SKM-1 (cell line): Measurements from ENCODE around the gene CYP51A1.
"Not testable (repeated sequence)": the region's sequence is repeated elsewhere in the genome, so short reads cannot be mapped to it uniquely, and the experiment has no call there.

Experiments
- DNase-seq: peaks from one replicate; lab custom pipeline; 2025; ENCODE audit not compliant: unreplicated experiment; lab: John Stamatoyannopoulos, UW

The CYP51A1 gene

DNA sequence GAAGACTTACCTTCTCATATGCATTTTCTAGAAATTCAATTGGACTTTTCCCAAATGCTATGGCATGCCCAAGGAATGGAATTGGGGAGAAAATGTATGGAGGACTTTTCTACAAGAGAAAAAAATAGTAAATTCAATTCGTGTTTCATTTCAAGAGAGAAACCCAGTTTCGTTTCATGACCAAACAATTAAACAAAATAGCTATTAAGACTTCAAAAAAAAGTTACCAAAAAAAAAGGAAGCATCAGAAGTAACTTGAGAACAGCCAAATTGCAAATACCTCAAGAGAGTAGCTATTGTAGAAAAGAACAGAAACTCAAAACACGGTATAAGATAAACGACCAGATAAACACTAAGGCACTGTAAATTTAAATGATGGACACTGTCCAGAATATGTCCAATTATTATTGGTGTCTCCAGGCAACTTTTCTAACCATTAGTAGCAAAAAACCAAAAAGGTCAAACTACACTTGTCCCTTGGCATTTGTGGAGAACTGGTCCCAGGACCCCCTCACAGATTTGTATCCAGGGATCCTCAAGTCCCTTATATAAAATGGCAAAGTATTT lies 2.4 kb downstream of the CYP51A1 start:
- no peak for DNase-seq

DNA sequence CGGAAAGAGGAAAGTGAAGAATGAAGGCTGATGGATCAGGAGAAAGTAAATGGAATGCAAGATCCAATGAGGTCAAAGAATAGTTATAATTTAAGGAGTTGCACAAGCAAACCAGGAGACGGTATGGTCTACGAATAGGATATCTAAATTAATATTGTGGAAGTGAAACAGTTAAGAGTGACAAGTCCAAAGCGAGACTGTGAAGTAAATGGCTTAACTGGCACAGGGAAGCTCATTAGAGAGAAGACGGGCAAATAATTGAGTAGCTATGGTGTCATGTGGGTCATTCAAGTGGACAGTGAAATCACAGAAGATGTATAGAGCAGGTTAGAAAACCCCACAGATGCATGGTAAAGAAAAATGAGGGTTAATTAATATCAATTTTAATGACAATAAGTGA lies 3.2 kb downstream of the CYP51A1 start:
- no peak for DNase-seq

GRCh38 chr7:92121681-92122080 lies 12.6 kb downstream of the CYP51A1 start:
- no peak for DNase-seq

GRCh38 chr7:92119213-92119759 lies 15.0 kb downstream of the CYP51A1 start:
- no peak for DNase-seq

GRCh38 chr7:92116949-92117348 lies 17.3 kb downstream of the CYP51A1 start:
- DNase-seq = no peak

GRCh38 chr7:92115821-92116220 lies 18.5 kb downstream of the CYP51A1 start:
- DNase-seq = no peak

DNA sequence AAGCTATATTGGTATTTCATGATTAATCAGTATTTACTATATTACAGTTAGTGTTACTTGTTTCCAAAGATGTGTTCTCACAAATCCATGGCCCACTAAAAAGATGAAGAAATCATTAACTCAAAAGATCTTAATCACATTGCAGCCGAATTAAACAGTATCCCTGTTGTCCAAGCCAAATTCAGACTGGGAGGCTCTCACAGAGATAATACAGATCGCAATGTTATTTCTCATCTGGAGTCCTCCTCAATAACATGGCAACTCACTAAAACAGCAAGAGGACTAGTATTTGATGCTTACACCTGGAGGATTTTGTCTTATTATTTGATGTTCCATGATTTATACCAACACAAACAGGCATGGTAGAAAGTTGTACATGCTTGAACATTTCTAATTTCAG lies 23.4 kb downstream of the CYP51A1 start:
- DNase-seq = no peak

DNA sequence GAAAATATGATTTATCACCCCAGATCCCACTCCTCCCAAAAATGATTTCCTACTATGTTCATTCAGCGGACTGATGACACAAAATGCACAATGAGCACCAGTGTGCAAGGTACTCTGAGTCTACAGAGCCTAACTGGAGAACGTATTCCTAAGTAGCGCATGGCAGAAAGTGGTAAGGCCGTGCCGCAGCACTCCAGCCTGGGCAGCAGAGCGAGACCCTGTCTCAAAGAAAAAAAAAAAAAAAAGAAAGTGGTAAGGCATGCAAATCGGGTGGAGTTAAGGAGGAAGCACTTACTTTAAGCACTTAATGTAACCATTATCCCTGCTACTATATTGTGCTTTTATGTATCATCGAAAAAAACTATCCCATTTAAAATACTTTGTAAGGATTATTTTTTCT lies 25.5 kb downstream of the CYP51A1 start:
- DNase-seq = no peak

GRCh38 chr7:92102862-92103261 lies 31.4 kb downstream of the CYP51A1 start:
- not testable (repeated sequence) for DNase-seq

DNA sequence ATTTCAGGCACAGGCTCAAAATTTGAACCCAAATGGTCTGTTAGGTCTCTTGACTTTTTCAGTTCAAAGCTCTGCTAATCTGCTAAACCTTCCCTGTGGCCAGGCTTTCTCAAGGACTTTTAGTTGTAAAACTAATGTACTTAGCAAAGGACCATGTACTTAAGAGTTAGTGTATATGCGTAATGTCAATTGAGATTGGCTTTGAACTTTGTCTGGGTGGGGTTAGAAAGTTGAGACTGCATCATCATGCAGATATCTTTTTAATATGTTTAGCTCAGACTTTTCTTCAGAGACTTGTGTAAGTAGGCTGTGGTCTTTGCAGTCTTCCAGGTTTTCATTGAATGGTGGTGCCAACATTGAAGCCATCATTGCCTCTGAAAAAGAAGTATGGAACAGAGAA lies 33.7 kb downstream of the CYP51A1 start:
- DNase-seq = no peak

DNA sequence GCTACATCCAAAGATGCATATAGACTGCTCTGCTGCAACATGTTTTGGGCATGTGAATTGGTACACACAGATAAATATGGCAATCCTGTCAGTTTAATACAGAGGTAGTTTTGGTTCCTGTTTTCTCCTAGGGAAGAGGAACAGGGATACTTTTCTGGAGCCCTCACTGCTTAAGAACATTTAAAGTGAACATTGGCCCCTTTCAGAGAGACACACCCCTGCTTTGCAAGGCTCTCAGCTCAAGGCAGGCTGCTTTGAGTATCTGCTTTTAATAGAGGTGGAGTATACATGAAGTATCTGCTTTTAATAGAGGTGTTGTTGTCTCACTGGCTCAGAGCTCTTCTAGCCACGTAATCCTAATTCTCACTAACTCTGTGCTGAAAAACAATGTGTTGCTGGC lies 38.9 kb downstream of the CYP51A1 start:
- DNase-seq = no peak

DNA sequence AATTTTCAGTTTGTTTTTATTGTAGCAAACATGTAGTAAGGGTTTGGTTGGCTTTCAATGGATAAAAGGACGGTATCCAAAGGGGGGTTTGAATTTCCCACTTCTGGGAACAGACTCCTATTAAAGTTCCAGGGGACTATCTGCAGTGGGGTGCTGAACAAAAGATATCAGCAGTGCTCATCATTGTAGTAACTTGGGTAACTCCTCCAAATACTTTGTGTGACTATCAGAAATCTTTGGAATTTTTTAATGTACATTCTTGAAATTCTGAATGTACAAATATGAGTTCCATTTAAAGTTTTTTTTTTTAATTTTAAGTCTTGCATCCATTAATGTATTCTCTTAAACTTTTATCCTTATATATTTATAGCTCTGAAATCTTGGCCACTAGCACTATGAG lies 42.1 kb downstream of the CYP51A1 start:
- no peak for DNase-seq

DNA sequence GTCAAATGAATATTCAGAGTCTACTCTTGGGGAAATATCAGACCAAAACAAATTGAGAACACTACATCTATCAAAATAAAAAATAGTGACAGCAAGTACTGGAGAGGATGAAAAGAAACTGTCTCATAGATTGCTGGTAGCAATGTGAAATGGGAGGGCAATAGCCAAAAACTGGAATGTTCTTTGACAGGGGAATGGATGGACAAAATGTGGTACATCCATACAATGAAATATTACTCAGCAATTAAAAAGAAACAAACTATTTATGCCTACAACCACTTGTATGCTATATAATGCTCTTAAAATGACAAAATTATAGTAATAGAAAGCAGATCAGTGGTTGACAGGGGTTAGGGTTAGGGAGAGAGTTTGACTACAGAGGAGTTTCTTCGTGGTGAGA lies 46.0 kb downstream of the CYP51A1 start:
- DNase-seq = no peak

GRCh38 chr7:92083922-92084321 lies 50.4 kb downstream of the CYP51A1 start:
- DNase-seq = not testable (repeated sequence)

DNA sequence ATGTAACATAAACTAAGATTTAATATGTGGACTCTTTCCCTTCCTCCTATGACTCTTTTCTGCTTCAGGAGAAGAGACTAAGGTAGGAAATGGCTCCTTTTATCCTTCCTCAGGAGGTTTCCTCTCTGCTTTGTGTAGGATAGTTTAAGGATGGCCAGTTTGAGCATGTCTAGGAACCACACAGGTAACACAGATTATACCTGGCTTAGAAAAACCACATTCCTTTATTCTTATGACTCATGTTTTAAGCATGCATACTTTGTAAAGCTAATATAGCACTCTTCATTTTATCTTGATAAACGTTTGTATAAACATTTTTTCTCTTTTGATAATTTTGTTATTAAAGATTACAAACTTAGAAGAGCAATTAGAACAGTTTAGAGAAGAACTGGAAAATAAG lies 57.8 kb downstream of the CYP51A1 start:
- no peak for DNase-seq

DNA sequence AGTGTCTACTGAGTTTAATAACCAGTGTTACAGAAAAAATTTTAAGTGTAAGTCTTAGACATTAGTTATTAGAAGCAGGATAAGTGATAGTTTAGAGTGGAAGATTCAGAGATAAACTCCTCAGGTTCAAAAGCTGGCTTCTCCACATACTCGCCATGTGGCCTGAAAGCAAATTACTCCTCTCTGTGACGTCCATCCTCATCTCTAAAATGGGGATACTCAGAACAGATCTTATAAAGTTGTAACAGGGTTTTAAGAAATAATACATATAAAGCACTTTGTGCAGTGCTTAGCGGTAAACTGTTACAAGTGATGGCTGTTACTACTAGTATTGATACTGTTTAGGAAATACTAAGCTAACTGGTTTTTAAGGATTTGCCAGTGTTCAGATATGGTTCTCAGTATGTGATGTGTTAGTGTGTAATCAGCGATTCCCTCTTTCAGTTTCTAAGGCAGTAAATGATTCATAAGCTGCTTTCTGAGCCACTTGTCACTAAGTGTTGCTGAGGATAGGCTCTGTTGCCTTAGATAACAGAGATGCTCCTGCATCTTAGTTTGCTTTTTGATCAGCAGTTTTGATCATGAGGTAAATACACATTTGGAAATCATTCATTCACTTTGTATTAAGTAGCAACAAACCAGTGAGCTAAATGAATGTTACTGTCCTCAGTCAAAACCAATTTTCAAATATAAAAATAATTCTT lies 58.7 kb downstream of the CYP51A1 start:
- no peak for DNase-seq

DNA sequence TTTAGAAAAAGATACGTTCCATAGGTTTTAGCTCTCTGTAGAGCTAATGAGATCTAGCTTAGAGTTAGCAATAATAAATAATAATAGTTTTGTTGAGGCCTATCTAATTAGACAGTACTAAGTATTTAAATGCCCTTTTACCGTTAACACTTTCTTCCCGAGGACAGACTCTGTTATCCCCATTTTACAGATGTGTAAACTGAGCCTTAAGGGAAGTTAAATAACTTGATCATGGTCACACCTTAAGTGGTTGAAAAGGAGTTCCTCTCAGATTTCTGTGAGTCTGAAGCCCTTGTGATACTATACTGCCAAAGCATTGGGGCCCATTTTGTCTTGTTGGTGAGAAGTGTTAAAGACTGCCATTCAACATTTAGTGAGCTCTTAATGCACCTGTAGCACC lies 61.6 kb downstream of the CYP51A1 start:
- no peak for DNase-seq

GRCh38 chr7:92072121-92072520 lies 62.2 kb downstream of the CYP51A1 start:
- no peak for DNase-seq

DNA sequence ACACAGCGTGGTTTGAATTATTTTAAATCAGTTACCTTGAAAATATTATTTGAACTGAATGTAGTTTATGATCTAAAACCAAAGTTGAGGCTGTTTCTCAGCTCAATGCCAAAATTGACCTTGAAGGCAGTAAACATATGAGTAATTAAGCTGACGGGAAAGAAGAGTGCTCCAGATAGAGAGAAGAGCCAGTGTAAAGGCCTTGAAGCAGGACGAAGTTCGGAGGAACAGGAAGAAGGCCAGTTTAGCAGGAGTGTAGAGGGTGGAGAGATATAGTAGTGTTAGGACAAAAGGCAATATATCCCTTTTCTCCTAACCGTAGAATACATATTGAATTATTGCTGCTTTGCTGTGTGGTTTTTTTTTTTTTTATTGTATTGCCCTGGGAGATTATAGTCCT lies 63.2 kb downstream of the CYP51A1 start:
- no peak for DNase-seq

GRCh38 chr7:92064438-92065029 lies 69.7 kb downstream of the CYP51A1 start:
- DNase-seq = no peak
